GM12865 (cell line): ENCODE measurements around the gene RABGAP1L.
"Not testable (repeated sequence)": the region's sequence is repeated elsewhere in the genome, so short reads cannot be mapped to it uniquely, and the experiment has no call there.

Experiments
- DNase-seq: peaks from one replicate; pipeline ENCODE4 v3.0.0; 2010; ENCODE audit warnings: low read depth
- H3K4me3 ChIP-seq: 2 replicates; pipeline ENCODE4 v1.5.1; 2011; ENCODE audit warnings: mild to moderate bottlenecking, low read depth, low read length, control low read depth
- TF ChIP-seq, protein P1 (sequence below): IDR thresholded peaks from 2 replicates; pipeline ENCODE4 v1.5.1; 2011; ENCODE audit warnings: low read length, control low read depth, low read depth, inconsistent platforms; ENCODE audit not compliant: insufficient read depth; ENCODE audit errors: missing control alignments

Gene RABGAP1L

DNA sequence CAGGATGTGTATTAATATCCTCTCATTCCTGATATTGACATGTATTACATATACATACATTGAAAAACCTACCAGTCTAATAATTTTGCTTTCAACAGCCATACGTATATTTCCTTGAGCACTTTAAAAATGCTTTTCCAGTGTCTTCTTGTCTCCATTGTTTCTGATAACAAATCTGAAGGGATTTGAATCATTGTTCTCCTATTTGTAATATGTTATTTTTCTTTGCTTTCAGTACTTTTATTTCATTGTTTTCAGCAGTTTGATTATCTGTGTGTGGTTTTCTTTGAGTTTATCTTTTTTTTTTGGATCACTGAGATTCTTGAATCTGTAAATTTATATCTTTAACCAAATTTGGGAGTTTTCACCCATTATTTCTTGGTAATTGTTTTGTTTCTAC is 65.3 kb downstream of the RABGAP1L start:
- no peak for DNase-seq
- TF ChIP-seq, protein P1, sequence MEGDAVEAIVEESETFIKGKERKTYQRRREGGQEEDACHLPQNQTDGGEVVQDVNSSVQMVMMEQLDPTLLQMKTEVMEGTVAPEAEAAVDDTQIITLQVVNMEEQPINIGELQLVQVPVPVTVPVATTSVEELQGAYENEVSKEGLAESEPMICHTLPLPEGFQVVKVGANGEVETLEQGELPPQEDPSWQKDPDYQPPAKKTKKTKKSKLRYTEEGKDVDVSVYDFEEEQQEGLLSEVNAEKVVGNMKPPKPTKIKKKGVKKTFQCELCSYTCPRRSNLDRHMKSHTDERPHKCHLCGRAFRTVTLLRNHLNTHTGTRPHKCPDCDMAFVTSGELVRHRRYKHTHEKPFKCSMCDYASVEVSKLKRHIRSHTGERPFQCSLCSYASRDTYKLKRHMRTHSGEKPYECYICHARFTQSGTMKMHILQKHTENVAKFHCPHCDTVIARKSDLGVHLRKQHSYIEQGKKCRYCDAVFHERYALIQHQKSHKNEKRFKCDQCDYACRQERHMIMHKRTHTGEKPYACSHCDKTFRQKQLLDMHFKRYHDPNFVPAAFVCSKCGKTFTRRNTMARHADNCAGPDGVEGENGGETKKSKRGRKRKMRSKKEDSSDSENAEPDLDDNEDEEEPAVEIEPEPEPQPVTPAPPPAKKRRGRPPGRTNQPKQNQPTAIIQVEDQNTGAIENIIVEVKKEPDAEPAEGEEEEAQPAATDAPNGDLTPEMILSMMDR, result no peak
- H3K4me3 ChIP-seq, result no peak overlapping the region

DNA sequence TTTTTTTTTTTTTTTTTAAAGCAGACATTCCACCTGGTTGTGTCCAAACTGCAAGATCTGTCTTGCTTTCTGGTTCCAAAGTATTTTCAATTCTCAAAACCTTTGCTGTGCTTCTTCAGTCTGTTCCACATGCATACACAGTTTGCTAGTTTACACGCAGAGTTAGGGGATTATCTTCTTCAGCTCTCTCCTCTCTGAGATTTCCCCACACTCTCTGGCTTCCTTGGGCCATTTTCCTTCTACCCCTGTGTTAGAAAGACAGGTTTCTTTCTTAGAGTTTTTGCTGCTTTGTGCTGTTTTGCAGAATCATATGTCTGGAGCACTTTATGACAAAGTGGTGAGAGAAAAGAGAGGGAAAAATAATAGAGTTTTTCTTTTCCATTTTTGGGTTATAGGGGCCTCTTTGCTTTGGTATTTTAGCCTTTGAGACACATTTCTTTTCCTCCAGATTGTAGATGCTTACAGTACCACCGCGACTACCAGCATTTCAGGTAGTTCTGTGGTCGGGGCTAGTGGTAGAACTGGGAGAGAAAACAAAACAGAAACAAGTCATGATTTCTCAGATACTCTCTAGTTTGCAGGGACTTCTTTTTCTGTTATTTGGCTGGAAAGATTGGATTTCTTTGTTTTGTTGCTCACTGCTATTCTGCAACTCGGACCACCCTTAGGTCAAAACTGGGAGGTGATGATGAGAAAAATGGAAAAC is 66.3 kb downstream of the RABGAP1L start:
- peak overlapping the region; percentile 3 for H3K4me3 ChIP-seq
- TF ChIP-seq, protein P1, result no peak
- DNase-seq, result peak; percentile 76

DNA sequence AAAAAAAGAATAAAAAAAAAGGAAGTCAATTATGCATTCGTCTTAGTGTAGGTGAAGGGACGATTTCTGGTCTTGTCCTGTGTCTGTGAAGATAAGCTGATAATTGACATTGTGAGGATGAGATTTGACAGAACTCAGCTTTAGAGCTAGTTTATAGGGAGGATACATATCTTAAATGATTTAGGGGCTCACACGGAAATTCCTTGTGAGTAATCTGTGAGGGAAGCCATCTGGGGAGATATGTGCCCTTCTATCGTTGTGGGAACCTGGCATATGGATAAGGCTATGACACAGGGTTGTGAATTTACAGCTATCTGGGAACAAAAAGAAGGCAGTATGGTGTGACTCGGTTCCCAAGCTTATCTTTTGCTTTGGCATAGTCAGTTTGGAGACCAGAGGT is 71.1 kb downstream of the RABGAP1L start:
- TF ChIP-seq, protein P1, result no peak
- no peak overlapping the region for H3K4me3 ChIP-seq
- no peak for DNase-seq

DNA sequence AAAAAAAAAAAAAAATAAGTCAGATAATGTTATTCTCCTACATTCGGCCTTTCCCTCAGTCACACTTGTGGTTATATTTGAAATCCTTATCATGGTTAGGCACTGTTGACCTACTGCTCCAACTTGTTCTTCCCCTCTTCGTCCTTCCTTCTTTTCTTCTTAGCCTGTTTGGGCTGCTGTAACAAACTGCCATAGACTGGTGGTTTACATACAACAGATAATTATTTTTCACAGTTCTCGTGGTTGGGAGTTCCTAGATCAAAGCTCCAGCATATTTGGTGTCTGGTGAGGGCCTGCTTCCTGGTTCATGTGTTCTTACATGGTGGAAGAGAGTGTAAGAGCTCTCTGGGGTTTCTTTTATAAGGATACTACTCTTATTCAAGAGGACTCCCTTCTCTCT is 73.4 kb downstream of the RABGAP1L start:
- H3K4me3 ChIP-seq, result no peak overlapping the region
- no peak for DNase-seq
- TF ChIP-seq, protein P1, result no peak

DNA sequence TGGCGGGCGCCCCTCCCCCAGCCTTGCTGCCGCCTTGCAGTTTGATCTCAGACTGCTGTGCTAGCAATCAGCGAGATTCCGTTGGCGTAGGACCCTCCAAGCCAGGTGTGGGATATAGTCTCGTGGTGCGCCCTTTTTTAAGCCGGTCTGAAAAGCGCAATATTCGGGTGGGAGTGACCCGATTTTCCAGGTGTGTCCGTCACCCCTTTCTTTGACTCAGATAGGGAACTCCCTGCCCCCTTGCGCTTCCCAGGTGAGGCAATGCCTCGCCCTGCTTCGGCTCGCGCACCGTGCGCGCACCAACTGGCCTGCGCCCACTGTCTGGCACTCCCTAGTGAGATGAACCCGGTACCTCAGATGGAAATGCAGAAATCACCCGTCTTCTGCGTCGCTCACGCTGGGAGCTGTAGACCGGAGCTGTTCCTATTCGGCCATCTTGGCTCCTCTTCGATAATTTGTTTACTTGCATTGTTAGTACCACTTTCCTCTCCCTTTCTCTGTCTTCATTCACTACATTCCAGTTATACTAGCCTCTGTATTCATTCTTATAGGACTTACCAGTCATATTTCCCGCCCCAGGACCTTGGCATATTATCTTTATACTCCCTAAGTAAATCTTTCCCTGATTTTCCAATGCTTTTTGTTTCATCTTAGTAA is 79.7 kb downstream of the RABGAP1L start:
- not testable (repeated sequence) for H3K4me3 ChIP-seq, DNase-seq

DNA sequence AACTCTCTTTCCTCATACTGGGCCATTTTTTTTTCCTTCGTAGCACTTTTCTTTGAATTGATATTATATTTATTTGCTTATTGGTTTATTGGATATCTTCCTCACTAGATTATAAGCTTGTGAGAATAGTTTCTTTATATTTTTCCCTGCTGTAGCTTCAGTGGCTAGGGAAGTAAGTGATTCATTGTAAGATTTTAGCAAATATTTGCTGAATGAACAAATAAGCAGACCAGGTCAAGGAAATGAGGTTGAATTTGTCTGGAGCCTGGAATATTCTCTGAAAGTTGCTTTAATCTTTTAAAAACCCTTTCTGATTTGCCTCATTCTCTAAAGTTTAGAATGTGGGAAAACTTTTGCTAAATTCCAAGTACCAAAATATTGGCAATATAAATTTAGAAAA is 80.2 kb downstream of the RABGAP1L start:
- no peak for DNase-seq
- no peak overlapping the region for H3K4me3 ChIP-seq

DNA sequence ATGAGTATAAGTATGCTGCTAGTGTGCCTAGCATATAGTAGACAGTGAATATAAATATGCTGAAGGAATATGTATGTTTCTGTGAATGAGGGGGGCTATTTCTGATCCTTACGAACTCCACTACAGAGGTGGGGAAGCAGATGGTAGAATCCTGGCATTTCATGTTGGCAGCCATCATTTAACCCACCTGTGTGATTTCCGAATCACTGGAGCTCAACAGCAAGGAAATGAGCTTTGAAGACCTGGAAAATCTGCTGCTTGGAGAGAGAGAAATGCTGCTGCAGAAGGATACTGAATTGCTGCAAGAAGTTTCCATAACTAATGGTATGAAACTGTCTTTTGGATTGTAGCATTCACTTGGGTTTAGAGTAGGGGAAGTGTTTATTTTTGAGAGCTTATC is 83.5 kb downstream of the RABGAP1L start:
- DNase-seq, result no peak
- TF ChIP-seq, protein P1, result no peak
- no peak overlapping the region for H3K4me3 ChIP-seq

More for the DNA sequence above, 80.2 kb downstream of the RABGAP1L start:
- TF ChIP-seq, protein P1, result no peak
